PC-3 (cell line): ENCODE data around the gene KRTAP5-10. TPM values are rescaled to one million over a fixed set of nuclear protein-coding genes. Genes with fewer than 3 reads are reported as not detected.
A peak's percentile ranks its signal among the peaks of the same experiment; 100 is the strongest.
"Not testable (repeated sequence)": the region's sequence is repeated elsewhere in the genome, so short reads cannot be mapped to it uniquely, and the experiment has no call there.

Source experiments
- ATAC-seq: fragments of 200-7000 bp; cut with Tn5 transposase; 2 replicates; pipeline ENCODE4 v1.9.1; 2020; ENCODE audit warnings: mild to moderate bottlenecking, moderate library complexity
- BruUV-seq: library from RNA; stranded (reverse); fragments of 400-500 nt; replicated peaks from 2 replicates; lab custom pipeline; 2021; lab: Mats Ljungman, UMichigan
- CTCF ChIA-PET: fragments of 300-600 bp; sonication (Branson Sonifier 250); formaldehyde crosslinking; loops from one replicate; lab custom pipeline; 2022; ENCODE audit warnings: antibody characterized with exemption; lab: Charles Lee
- POLR2A ChIA-PET: fragments of 300-600 bp; sonication (Branson Sonifier 250); formaldehyde crosslinking; loops from one replicate; lab custom pipeline; 2022; ENCODE audit warnings: antibody characterized with exemption; ENCODE audit not compliant: unreplicated experiment; lab: Charles Lee
- DNase-seq: peaks from one replicate; pipeline ENCODE4 v3.0.0-alpha.2; 2015
- H2AFZ ChIP-seq: fragments of 300-600 bp; sonication (generic); 2 replicates; pipeline ENCODE4 v1.6.0; 2016; ENCODE audit warnings: antibody characterized with exemption, low read length
- H3F3A ChIP-seq: fragments of 300-600 bp; sonication (generic); one replicate; pipeline ENCODE4 v1.6.0; 2017; ENCODE audit warnings: antibody characterized with exemption, low read length, control low read depth, mild to moderate bottlenecking; ENCODE audit not compliant: unreplicated experiment
- H3K27ac ChIP-seq: fragments of 300-600 bp; sonication (generic); 2 replicates; pipeline ENCODE4 v1.5.1; 2016; ENCODE audit warnings: mild to moderate bottlenecking, low read length
- H3K27me3 ChIP-seq: fragments of 300-600 bp; sonication (generic); 2 replicates; pipeline ENCODE4 v1.6.1; 2016; ENCODE audit warnings: low read length, mixed read lengths
- H3K36me3 ChIP-seq: fragments of 300-600 bp; sonication (generic); 2 replicates; pipeline ENCODE4 v1.6.1; 2016; ENCODE audit warnings: low read depth, mixed run types, low read length, mixed read lengths
- H3K4me1 ChIP-seq: fragments of 300-600 bp; sonication (generic); 2 replicates; pipeline ENCODE4 v1.5.1; 2016; ENCODE audit warnings: low read length; ENCODE audit not compliant: insufficient read depth
- H3K4me2 ChIP-seq: fragments of 300-600 bp; sonication (generic); 2 replicates; pipeline ENCODE4 v1.6.0; 2016; ENCODE audit warnings: low read length
- H3K4me3 ChIP-seq: fragments of 300-600 bp; sonication (generic); 2 replicates; pipeline ENCODE4 v1.5.1; 2016; ENCODE audit warnings: mild to moderate bottlenecking, low read length, mixed read lengths
- H3K79me2 ChIP-seq: fragments of 300-600 bp; sonication (generic); 2 replicates; pipeline ENCODE4 v1.6.1; 2017; ENCODE audit warnings: low read length, mixed read lengths
- H3K9ac ChIP-seq: fragments of 300-600 bp; sonication (generic); 2 replicates; pipeline ENCODE4 v1.6.0; 2016; ENCODE audit warnings: mild to moderate bottlenecking, low read length
- H3K9me2 ChIP-seq: fragments of 300-600 bp; sonication (generic); replicated peaks from 2 replicates; pipeline ENCODE4 v1.6.1; 2016; ENCODE audit warnings: mixed run types, low read length, mixed read lengths
- H3K9me3 ChIP-seq: fragments of 300-600 bp; sonication (generic); 2 replicates; pipeline ENCODE4 v1.6.1; 2016; ENCODE audit warnings: low read length, mixed read lengths
- H4K20me1 ChIP-seq: fragments of 300-600 bp; sonication (generic); 2 replicates; pipeline ENCODE4 v1.6.1; 2016; ENCODE audit warnings: low read length, mixed read lengths
- CTCF ChIP-seq: fragments of 300-600 bp; sonication (generic); conservative IDR thresholded peaks from 2 replicates; pipeline ENCODE4 v1.5.1; 2017; ENCODE audit warnings: antibody characterized with exemption, low read depth, mild to moderate bottlenecking, low read length
- EZH2 ChIP-seq: fragments of 300-600 bp; sonication (generic); IDR thresholded peaks from one replicate; pipeline ENCODE4 v1.6.1; 2017; ENCODE audit warnings: antibody characterized with exemption, mild to moderate bottlenecking, low read length; ENCODE audit not compliant: unreplicated experiment
- EZH2phosphoT487 ChIP-seq: fragments of 300-600 bp; sonication (generic); IDR thresholded peaks from 2 replicates; pipeline ENCODE4 v1.6.1; 2018; ENCODE audit warnings: mild to moderate bottlenecking, antibody characterized with exemption, low read length, borderline replicate concordance
- intact Hi-C: fragments of 100-400 bp; cut with micrococcal nuclease; formaldehyde crosslinking; loops from 2 replicates; pipeline ENCODE4 v1.9.0; 2023
- total RNA-seq: library from RNA; depleted of rRNA; stranded (reverse); fragments of >200 nt; gene quantifications from 2 replicates; pipeline ENCODE4 v1.2.3, GENCODE V29; 2014

KRTAP5-10 gene
- total RNA-seq, 1 experiment from 2014 or later = not detected

- TF ChIP-seq CTCF = no peak
- TF ChIP-seq EZH2 = no peak
- no peak for TF ChIP-seq EZH2phosphoT487
- no TSS peak for BruUV-seq
- intact Hi-C loops = no loop called here
Observed at GRCh38 chr11:71577469-71578004, 12.2 kb downstream of the KRTAP5-10 start.

GRCh38 chr11:71579513-71579912, 14.2 kb downstream of the KRTAP5-10 start:
- H2AFZ ChIP-seq, H3K27ac ChIP-seq, H3K9me2 ChIP-seq, BruUV-seq, H3K9me3 ChIP-seq, POLR2A ChIA-PET, H3K9ac ChIP-seq, H3F3A ChIP-seq, H4K20me1 ChIP-seq, H3K4me3 ChIP-seq, intact Hi-C loops, H3K36me3 ChIP-seq, H3K79me2 ChIP-seq: not testable (repeated sequence)
- 0 out of 2 replicates have a peak overlapping the region, but pooled peaks have one; percentile 70 for H3K4me2 ChIP-seq
- CTCF ChIA-PET = interaction anchor here (0.5 to 0.8 kb wide), 7 partner anchors 10 to 244 kb away, joined by 3 to 10 read pairs (median 4); no protein-coding TSS in a partner anchor
- H3K27me3 ChIP-seq = peaks cover 31% of the 10 kb centered on the region
- peak; percentile 57 for DNase-seq
- peaks cover 14% of the 10 kb centered on the region for H3K4me1 ChIP-seq
- ATAC-seq = peak; percentile 23; the same call in 1 of the 2 replicates

More at GRCh38 chr11:71577469-71578004, 12.2 kb downstream of the KRTAP5-10 start:
- H4K20me1 ChIP-seq = no peaks in the 10 kb centered on the region
- no peaks in the 10 kb centered on the region for H3F3A ChIP-seq
- H3K27me3 ChIP-seq = peaks cover 21% of the 10 kb centered on the region
- no peaks in the 10 kb centered on the region for H3K36me3 ChIP-seq
- H3K9ac ChIP-seq = no peak overlapping the region
- POLR2A ChIA-PET = no interaction called here
- no peak overlapping the region for H2AFZ ChIP-seq
- H3K4me3 ChIP-seq = no peak overlapping the region
- H3K79me2 ChIP-seq = no peaks in the 10 kb centered on the region
- no peak for ATAC-seq
- no peak overlapping the region for H3K27ac ChIP-seq
- CTCF ChIA-PET = no interaction called here
- DNase-seq = no peak
- H3K4me1 ChIP-seq = peaks cover 14% of the 10 kb centered on the region
- H3K9me2 ChIP-seq = no peaks in the 10 kb centered on the region
- H3K4me2 ChIP-seq = no peak overlapping the region
- H3K9me3 ChIP-seq = no peaks in the 10 kb centered on the region

- Histone ChIP-seq H3K4me2 (peak overlapping the region; percentile 70), H4K20me1 (no peaks in the 10 kb centered on the region), H3K9me2 (no peaks in the 10 kb centered on the region), H3K4me3 (no peak overlapping the region), H2AFZ (peak overlapping the region; percentile 67), H3F3A (no peaks in the 10 kb centered on the region), H3K9me3 (no peaks in the 10 kb centered on the region), H3K4me1 (peaks cover 14% of the 10 kb centered on the region), H3K9ac (no peak overlapping the region), H3K79me2 (no peaks in the 10 kb centered on the region), H3K27me3 (peaks cover 28% of the 10 kb centered on the region), H3K36me3 (no peaks in the 10 kb centered on the region), H3K27ac (no peak overlapping the region)
- no TSS peak for BruUV-seq
- peak; percentile 95 for ATAC-seq
- POLR2A ChIA-PET = no interaction called here
- peak; percentile 88 for DNase-seq
- intact Hi-C loops = no loop called here
- TF ChIP-seq EZH2 (no peak), CTCF (peak; percentile 64), EZH2phosphoT487 (no peak)
- CTCF ChIA-PET = interaction anchor here (0.5 to 0.8 kb wide), 7 partner anchors 9 to 243 kb away, joined by 3 to 10 read pairs (median 4); no protein-coding TSS in a partner anchor
Observed at GRCh38 chr11:71580057-71581003, 15.0 kb downstream of the KRTAP5-10 start.
